SW480 (cell line): ENCODE data around the gene ARHGAP19.
"Not testable (repeated sequence)": the region's sequence is repeated elsewhere in the genome, so short reads cannot be mapped to it uniquely, and the experiment has no call there.

Experiments used
- DNase-seq: peaks from one replicate; pipeline ENCODE4 v3.0.0-alpha.2; 2016; ENCODE audit warnings: low spot score

ARHGAP19 gene

DNA sequence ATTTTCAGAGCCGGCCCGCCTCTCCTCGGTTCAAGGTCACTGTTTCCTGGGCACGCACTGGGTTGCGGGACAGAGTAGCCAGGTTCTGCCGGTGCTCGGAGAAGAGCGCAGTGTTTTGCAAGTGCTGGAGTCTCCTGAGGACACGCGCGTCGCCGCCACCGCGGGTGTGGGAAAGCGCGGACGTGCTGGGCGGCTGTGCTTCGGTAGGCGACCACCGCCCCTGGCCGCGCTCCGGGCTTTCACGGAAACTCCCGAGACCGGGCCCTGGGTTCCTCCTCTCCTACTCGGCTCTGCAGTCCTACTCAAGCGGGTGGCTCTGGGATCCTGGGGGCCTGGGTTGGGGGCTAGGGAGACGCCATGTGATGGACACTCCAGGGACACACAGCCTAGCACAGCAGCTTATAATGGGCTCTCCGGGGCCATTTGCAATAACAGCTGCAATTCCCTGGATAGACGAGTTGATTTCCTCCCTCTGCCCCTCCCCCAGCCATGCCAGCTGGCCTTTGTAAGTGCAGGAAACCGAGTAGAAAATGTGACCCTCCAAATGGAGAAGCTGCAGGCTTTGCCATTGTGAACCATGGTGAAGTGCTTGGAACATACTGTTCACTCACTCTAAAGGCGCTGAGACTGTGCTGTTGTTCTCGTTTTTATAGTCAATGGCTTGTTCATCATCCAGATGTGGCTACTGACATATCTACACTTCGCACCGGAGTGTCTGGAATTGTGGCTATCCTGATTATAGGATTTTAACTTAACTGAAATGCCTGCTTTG, 28.8 kb upstream of the ARHGAP19 start:
- no peak for DNase-seq

DNA sequence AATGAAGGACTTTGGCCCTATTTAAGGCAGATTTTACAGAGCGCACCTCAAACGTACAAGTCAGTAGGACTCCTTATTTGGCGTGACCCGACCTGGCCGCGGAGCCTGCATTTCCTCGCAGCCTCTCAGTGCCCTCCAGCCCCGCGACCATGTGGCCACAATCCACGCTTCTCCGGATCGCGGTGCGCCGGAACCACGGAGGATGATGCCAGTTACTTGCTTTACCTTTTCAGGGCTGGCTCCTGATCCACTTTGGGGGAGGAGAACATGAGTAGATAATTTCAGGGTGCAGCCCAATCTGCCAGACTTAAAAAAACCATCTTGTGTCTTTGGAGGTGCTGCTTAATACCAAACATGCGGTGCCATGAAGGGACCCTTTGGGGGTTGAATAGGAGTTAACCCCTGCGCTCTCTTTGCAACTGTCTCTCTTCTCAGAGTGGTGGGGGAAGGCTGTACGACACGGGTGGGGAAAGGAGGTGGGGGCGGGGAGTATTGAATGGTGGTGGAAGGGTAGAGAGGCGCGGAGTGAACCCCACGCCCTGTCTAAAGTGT, 28.1 kb upstream of the ARHGAP19 start:
- DNase-seq: no peak

DNA sequence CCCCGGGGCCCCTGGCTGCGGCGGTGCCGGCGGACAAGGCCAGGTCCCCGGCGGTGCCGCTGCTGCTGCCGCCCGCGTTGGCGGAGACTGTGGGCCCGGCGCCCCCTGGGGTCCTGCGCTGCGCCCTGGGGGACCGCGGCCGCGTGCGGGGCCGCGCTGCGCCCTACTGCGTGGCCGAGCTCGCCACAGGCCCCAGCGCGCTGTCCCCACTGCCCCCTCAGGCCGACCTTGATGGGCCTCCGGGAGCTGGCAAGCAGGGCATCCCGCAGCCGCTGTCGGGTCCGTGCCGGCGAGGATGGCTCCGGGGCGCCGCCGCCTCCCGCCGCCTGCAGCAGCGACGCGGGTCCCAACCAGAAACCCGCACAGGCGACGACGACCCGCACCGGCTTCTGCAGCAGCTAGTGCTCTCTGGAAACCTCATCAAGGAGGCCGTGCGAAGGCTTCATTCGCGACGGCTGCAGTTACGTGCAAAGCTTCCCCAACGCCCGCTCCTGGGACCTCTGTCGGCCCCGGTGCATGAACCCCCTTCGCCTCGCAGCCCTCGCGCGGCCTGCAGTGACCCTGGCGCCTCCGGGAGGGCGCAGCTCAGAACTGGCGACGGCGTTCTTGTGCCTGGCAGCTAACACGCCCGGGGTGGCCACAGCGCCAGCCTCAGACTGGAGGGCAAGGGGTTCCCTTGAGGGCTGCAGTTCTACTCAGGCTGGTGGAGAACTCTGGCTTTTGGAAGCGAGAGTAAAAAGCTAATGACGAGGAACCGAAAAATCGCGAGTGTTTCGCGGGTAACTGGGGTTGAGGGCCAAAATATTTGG, 27.4 kb upstream of the ARHGAP19 start:
- peak; percentile 70 for DNase-seq

- DNase-seq: peak; percentile 84
Observed at GRCh38 chr10:97318772-97319651, 26.6 kb upstream of the ARHGAP19 start, which contains the start of gene FRAT1. FRAT1 (plus strand) TSS chr10:97319271; CDS start chr10:97319454, 183 bp downstream.

DNA sequence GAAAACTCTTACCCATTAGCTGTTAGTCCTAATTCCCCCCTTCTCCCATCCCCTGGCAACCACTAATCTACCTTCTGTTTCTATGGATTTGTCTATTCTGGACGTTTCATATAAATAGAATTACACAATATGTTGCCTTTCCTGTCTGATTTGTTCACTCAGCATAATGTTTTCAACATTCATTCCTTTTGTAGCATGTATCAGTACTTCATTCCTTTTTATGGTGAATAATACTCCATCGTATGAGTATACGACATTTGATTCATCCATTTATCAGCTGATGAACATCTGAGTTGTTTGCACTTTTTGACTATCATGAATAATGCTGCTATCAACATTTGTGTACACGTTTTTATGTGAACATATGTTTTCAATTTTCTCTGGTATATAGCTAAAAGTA, 22.2 kb upstream of the ARHGAP19 start:
- no peak for DNase-seq

DNA sequence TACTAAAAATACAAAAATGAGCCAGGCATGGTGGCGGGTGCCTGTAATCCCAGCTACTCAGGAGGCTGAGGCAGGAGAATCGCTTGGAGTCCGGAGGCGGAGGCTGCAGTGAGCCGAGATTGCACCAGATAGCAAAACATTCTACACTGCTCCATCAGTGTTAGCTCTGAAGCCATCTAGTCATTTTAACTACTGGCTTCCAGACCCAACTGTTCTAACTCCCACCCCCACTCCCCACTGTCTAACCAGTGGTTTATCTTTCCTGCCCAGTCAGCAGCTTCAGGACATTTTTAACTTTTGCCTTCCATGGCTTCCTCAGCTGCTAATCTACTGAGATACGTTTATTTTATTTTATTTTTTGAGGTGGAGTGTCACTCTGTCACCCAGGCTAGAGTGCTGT, 20.5 kb upstream of the ARHGAP19 start:
- no peak for DNase-seq

- no peak for DNase-seq
Observed at GRCh38 chr10:97311111-97311626, 18.7 kb upstream of the ARHGAP19 start.

DNA sequence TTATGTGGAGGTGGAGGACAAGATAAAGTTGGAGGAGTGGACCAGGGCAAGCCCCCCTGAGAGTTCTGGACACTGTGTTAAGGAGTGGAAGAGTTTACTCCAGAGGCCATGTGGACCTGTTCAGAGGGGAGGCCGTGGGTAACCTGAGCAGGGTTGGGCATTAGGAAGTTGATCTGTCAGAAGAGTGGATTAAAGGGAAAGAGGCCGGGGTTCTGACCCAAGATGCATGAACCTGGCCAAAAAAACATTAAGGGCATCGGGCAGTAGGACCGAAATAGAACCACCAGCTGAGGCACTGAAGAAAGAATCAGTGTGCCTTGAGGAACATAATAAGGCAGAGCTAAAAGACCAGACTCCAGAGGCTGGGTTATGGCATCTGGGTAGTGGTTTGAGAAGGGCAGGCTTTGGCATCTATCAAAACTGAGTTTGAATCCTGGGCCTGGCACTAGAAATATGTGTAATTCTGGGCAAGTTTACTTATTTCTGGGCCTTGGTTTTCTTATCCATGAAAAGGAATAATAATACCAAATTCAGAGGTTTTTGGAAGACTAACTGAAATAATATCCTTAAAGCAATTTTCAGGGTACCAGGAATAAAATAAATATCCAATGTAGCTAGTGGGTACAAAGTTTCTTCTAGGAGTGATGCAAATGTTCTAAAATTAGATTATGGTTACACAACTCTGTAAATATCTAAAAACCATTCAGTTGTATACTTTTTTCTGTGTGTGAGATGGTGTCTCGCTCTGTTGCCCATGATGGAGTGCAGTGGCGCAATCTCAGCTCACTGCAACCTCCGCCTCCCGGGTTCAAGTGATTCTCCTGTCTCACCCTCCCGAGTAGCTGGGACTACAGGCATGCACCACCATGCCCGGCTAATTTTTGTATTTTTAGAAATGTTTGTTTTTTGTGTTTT, 15.7 kb upstream of the ARHGAP19 start:
- no peak for DNase-seq

DNA sequence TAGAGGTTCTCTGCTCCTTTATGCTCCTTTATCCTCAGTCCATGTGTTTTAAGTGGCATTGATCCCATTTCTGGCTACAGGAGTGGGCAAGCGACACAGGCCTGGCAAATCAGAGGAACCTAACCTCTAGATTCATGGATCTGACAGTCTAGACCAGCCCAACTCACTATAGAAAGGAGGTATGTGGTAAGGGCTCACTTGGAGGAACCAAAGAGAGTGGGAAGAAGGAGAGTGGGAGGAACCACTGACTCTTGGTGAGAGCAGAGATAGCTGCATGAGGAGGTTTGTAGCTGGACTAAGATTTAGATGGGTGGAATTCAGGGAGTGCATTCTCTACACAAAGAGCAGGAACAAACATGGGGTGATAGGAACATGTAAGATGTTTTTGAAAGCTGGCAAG, 15.0 kb upstream of the ARHGAP19 start:
- no peak for DNase-seq

DNA sequence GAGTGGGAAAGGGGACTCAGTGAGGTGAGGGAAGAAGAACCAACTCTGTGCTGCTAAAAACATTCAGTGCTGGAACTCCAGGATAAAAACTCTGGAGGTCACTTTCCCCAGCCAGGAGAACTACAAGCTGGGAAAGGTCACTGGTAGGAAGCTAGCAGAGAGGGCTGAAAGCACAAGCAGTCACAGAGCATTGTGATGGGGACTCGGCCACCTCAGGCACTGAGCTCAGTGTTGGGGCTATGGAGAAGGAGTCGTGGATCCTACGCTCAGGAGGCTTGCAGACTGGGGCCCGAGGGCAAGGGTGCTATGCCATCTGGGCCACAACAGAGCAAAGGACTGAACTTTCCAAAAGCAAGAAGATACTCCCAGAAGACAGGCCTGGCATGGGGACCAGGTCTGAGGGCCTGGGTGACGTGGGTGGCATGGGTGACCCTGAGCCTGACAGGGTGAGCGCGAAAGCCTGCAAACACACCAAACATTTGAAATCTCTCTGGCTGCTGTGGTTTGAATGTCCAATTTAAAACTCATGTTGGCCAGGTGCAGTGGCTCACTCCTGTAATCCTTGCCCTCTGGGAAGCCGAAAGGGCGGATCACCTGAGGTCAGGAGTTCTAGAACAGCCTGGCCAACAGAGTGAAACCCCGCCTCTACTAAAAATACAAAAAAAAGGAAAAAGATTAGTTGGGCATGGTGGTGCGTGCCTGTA, 9.8 kb upstream of the ARHGAP19 start:
- DNase-seq: no peak

- no peak for DNase-seq
Observed at GRCh38 chr10:97300980-97301379, 8.5 kb upstream of the ARHGAP19 start.

DNA sequence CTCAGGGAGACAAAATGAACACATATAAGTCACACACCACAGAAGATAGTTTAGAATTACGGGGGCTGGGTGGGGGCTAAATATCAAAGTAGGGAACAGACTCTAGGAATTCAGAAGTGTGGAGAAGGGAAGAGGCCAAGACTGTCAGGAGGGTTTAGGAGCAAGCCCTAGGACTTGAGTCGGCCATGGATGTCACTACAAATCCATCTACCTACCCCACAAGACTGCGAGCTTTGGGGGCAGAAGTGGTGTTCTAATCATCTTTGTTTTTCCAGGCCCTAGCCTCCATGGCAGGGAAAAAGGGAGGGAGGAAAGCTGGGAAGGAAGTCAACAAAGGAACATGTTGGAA, 5.8 kb upstream of the ARHGAP19 start:
- DNase-seq: no peak

GRCh38 chr10:97297556-97298222, 5.3 kb upstream of the ARHGAP19 start:
- DNase-seq: no peak

GRCh38 chr10:97292862-97293198, 393 bp upstream of the ARHGAP19 start:
- no peak for DNase-seq

DNA sequence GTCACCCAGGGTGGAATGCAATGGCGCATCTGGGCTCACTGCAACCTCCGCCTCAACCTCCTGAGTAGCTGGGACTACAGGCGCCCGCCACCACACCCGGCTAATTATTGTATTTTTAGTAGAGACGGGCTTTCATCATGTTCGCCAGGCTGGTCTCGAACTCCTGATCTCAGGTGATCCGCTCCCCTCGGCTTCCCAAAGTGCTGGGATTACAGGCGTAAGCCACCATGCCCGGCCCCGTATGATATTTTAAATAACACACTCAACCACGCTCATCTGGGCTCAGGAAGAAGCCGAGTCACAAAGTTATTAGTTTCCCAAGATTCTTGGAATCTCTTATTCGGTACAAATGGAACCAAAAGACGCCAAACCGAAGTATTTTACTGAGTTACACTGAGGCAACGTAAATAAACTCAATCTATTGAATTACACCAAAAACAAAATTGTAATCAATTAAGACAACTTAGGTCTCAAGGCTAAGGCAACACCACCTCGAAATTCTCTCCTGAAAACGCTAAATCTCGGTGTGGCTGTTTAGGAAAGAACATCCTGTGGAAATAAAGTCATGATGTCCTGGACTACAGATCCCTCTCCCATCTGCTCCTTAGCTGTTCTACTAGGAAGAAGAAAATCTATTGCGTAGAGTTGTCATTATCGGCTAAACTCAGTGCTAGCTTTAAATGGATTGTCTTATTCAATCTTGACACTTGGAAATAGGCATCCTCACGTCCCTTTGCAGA, 910 bp downstream of the ARHGAP19 start:
- no peak for DNase-seq

- not testable (repeated sequence) for DNase-seq
Observed at GRCh38 chr10:97290576-97291356, 1.7 kb downstream of the ARHGAP19 start.

- DNase-seq: not testable (repeated sequence)
Observed at GRCh38 chr10:97290076-97290475, 2.4 kb downstream of the ARHGAP19 start.

DNA sequence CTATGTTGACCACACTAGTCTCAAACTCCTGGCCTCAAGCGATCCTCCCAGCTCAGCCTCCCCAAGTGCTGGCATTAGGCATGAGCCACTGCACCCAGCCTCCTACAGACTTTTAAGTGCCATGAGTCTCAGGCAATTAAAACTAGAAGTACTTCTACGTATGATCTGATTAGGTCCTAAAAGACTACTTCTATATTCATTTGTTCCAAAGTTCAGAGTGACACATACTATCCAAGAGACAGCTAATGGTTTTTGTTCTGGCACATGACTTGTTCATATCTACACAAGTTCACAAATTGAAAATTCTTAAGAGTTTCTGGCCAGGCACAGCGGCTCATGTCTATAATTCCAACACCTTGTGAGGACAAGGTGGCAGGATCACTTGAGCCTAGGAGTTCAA, 11.7 kb downstream of the ARHGAP19 start:
- DNase-seq: no peak
